ENCODE measurements around the gene CACNA1E.

The CACNA1E gene
- 0 to 0.57 (median 0.15) reads per million in 18 experiments for total RNA-seq

DNA sequence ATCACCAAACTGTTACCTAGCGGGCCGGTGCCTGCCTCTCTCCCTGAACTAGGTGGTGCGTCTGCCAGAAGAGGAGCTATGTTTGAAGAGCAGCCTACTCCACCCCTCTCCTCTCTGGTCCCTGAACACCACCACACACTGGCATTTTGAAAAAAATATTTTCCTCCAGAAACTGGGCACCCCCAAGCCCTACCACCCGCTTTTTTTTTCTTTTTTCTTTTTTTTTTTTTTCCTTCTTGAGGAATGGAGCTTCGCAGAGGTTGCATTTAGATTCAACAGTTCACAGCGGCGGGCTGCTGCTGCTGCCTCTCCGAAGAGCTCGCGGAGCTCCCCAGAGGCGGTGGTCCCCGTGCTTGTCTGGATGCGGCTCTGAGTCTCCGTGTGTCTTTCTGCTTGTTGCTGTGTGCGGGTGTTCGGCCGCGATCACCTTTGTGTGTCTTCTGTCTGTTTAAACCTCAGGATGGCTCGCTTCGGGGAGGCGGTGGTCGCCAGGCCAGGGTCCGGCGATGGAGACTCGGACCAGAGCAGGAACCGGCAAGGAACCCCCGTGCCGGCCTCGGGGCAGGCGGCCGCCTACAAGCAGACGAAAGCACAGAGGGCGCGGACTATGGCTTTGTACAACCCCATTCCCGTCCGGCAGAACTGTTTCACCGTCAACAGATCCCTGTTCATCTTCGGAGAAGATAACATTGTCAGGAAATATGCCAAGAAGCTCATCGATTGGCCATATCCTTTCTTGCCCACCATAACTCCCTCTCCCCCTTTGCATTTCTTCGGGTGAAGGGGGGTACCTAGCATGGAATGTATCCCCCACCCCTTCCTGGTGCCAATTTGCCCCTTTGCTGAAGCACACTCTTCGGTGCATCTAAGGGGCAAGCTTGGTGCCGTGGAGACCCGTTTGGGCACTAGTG is at the start of gene CACNA1E:
CACNA1E (plus strand) TSS at position 233 of the 911 bp plus-strand sequence; CDS start at position 461, 228 bp downstream.
- no peak for DNase-seq

DNA sequence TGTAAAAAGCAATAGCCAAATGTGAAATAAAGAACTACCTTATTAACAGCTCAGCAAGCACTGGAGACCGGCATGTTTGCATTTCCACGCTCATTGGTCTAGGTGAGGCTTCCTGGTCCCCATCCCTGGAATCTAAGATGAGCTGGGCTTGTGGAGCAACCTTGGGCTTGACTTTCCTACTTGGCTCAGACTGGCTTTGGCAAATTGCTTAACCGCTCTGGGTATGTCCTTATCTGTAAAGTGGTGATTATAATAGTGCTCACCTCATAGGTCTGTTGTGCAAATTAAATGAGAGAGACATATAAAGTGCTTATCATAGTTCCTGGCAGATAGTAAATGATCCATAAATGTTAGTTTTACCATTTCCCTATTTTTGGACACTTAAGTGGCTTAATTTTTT is 49.4 kb upstream of the CACNA1E start:
- DNase-seq, result no peak

- no peak for DNase-seq
Observed at GRCh38 chr1:181438013-181438412, 45.3 kb upstream of the CACNA1E start.

DNA sequence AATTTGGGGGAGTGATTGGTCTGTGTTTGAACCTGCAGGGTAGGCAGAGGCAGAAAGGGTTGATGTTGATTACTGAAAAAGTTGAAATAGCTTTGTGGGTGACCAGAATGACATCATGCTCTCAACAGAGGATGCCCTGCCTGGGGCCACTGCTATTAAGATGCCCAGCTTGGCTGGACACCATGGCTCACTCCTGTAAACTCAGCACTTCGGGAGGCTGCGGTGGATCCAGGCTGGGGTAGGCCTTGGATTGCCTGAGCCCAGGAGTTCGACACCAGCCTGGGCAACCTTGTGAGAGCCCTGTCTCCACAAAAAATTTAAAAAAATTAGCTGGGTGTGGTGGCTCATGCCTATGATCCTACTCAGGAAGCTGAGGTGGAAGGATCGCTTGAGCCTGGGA is 42.8 kb upstream of the CACNA1E start:
- DNase-seq, result no peak

DNA sequence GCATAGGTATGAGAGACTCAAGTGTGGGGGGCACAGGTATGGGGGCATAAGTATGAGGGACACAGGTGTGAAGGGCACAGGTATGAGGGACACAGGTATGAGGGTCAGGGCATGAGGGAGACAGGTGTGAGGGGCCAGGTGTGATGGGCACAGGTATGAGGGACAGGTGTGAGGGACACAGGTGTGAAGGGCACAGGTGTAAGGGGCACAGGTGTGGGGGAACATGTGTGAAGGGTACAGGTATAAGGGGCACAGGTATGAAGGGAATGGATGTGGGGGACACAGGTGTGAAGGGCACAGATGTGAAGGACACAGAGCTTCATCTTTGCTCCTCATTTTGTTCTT is 41.2 kb upstream of the CACNA1E start:
- no peak for DNase-seq

DNA sequence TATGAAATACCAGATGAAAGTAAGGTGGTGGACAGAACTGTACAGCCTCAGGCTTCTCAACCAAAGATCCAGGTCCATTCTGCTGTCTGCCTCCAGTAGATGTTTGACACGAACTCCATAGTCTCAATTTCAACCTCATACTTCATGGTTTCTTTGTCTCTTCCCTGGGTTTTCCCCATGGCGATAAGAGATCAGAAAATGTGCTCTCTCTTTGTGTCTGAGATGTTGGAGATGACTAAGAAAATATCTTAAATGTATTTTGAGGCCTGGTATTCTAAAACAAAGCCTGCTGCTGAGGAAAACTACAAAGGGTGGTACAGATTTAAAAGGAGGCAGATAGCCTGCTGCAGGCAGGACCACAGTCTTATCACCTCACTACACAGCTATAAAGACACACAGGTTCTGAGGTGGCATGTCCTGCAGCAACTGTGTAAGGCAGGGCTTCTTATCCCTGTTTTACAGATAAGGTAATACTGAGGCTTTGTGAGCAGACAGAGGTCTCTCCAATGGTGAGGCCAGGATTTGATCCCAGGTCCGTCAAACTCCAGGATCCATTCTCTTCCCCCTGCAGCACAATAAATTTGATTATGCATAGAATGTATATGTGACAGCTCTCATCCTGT is 40.0 kb upstream of the CACNA1E start:
- DNase-seq, result no peak

DNA sequence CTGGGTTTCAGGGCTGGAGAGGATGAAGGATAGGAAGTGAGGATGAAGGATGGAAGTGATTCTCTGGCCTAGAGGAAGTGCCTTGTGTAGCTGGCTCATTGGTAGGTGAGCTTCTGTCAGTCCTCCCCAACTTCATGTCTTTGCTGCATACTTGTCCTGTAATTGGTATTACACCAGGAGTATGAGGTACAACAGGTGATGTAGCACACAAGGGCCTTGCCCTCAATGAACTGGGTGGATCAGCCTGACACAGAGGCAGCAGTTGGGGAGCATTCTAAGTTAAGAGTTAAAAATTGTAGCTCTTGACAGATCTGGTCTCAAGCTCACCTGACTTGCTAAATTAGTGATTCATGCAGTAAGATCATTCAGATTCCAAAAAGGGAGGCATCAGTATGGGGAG is 37.9 kb upstream of the CACNA1E start:
- DNase-seq, result no peak

DNA sequence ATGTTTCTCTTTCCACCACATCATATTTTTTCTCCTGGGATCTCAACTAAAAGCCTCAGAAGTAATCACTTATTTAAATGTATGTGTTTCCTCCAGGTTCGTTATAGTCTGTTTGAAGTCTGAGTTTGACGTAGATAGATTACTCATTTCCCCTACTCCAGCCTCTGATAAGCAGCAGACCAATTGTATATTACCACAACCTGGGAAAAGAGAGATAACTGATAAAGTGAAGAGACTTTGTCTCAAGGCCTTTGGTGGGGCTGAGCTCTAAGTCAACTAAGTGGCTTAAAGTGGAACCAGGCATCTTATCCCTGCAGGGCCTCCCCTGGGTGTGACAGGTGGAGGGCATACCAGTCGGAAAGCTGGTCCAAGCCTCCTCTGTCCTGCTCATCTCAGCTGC is 34.9 kb upstream of the CACNA1E start:
- no peak for DNase-seq

GRCh38 chr1:181451661-181452230 is 31.6 kb upstream of the CACNA1E start:
- DNase-seq, result no peak

DNA sequence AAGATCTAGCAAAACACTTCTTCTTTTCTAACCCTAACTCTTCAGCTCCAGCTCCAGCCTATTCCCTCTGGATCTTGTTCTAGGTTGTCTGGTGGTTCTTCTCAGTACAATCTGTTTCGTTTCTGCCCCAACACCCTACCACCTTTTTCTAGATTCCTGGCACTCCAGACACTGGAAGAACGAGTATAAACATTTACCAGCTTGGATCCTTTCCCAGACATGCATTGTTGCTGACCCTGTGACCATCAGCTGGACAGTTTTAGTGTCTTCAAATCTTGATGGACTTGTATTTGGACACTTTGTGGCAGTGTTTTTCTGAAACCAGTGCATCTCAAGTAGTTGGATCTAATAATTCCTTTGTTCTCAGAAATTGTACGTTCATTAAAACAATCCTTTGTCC is 30.6 kb upstream of the CACNA1E start:
- DNase-seq, result no peak

DNA sequence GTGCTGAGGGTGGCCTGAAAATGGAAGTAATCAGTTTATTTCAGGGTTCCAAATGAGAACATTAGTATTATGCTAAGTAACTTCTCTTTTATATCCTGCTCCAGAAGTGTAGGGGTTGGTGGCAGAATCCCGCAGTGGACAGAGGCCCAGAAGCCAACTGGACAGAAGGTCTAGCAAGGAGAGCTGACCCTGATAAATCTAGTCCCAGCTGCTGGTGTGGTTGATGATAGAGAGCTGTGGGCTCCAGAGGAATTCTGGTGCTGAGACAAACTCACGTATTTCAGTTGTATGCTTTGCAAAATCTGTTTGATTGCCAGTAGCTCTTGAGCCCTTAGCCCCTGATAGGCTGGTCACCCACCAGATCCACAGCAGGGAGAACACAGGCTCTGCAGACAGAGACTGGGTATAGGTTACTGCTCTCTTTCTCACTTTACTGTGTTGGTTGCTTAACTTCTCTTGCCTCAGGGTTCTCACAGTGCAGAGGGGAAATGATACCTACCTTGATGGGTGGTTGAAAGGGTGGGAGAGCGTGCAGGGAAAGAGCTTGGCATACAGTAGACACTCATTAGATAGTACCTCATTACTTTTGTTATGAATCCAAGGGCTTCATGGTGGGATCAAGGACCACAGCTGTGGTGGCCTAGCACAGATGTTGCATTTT is 29.6 kb upstream of the CACNA1E start:
- DNase-seq, result no peak

DNA sequence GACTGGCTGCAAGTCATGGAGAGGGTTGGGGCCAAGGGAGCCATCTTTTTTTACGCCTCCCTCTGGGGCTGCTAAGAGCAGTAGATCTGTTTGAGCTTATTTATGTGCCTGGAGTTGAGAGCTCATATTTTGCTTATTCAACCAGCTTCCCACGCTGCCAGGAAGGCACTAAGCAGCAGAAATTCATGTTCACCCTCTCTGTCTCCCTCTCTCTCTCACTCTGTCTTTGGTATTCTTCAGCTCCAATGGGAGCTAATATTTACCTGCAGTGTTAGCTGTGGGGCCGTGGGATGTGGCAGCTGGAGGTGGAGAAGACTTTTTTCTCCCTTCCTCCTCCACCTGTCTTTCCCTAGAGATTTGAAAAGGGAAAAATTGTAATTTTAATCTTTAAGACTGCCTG is 26.8 kb upstream of the CACNA1E start:
- no peak for DNase-seq

DNA sequence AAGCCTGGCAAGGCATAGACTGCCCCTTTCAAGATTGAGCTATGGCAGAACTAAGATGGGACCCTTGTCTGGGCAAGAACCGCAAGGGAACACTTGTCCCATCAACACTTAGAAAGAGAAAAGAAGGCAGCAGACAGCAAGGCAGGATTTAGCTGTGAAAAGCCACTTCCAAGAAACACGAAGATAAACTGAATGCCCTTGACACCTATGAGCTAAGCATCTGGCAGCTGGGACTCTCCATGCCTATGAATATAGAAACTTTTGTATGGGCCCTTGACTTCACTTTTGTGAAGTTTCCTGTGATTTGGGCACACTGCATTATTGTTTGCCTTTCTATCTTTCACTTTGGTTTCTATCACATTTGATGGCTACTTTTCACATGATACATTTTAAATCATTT is 24.9 kb upstream of the CACNA1E start:
- no peak for DNase-seq

GRCh38 chr1:181459067-181459466 is 24.2 kb upstream of the CACNA1E start:
- DNase-seq, result no peak

DNA sequence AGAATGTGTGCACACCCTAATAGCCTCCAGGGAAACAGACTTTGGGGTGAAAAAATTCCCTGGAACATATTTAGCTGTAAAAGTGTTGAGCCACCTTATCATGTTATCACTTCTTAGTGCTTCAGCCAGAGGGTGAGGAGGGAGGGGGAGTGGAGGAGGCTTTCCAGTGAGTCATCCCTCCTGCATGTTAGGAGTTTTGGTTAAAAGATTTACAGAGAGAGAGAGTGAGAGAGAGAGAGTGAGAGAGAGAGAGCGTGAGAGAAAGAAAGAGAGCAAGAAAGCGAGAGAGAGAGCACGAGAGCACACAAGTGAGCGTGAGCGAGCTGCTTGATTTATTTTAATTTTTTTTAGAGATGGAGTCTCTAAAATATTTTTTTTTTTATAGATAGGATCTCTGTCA is 13.5 kb upstream of the CACNA1E start:
- no peak for DNase-seq

DNA sequence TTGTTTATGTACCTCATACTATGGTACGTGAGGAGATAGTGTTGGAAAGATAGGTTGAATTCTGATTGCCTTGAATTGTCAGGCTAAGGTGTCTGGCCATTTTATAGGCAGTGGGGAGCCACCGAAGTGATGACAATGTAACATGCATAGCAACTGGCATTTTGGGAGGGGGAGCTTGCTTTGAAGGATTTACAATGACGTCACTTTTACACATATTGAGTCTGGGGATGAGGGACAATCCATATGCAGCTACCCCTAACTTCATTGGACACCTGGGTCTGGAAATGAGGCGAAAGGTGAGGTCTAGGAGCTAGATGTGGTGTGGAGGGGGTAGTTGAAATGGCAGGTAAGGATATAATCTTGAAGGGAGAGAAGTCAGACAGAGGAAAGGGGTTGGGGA is 7.7 kb upstream of the CACNA1E start:
- no peak for DNase-seq

GRCh38 chr1:181476581-181476980 is 6.7 kb upstream of the CACNA1E start:
- no peak for DNase-seq

- no peak for DNase-seq
Observed at GRCh38 chr1:181478306-181478705, 5.0 kb upstream of the CACNA1E start.

- DNase-seq, result peak; percentile 56 to 58
Observed at GRCh38 chr1:181479137-181479745, 4.1 kb upstream of the CACNA1E start.

- no peak for DNase-seq
Observed at GRCh38 chr1:181482001-181482430, 1.3 kb upstream of the CACNA1E start.

DNA sequence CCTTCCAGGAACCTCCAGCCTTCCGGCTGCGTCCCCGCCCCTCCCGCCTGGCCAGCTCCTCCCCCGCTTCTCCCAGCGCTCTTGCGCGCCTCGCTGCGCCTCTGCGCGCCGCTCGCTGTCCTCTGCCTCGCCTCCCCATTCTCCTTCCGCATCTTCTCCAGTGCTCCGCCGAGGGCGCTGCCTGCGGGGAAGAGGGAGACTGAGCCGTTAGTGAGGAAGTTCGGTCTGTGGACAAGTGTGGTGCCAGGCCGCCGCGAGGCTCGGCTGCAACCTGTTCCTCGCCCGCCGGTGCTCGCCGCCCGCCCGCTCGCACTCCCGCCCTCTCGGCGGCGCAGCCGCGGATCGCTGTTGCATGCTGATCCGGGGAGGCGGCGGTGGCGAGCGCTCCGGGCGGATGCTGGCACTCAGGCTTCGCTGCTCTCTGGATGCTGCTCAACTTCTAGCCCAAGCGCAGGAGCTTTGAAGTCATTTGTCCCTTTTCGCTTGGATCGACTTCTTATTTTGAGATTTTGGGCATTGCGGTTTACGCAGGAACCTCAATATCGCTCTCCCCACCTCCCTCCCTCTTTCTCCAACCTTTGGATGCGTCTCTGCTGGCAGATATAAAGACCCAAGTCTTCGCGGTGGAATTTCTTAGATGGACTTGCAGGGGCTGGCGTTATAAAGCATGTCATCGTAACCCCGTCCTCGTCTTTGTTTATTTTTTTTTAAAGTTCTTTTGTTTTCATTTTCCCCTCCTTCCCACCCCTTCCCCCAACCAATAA is 614 bp upstream of the CACNA1E start:
- peak; percentile 7 to 28 for DNase-seq

- no peak for DNase-seq
Observed at GRCh38 chr1:181484821-181485220, 1.5 kb downstream of the CACNA1E start.

Data from inflammatory macrophage (primary cell).